HPDE6-E6E7 (cell line): ENCODE data around the gene EHD1.

Source experiments
- DNase-seq: peaks from one replicate; pipeline ENCODE4 v3.0.0; 2011; ENCODE audit warnings: missing footprints; ENCODE audit errors: extremely low spot score

The EHD1 gene

DNA sequence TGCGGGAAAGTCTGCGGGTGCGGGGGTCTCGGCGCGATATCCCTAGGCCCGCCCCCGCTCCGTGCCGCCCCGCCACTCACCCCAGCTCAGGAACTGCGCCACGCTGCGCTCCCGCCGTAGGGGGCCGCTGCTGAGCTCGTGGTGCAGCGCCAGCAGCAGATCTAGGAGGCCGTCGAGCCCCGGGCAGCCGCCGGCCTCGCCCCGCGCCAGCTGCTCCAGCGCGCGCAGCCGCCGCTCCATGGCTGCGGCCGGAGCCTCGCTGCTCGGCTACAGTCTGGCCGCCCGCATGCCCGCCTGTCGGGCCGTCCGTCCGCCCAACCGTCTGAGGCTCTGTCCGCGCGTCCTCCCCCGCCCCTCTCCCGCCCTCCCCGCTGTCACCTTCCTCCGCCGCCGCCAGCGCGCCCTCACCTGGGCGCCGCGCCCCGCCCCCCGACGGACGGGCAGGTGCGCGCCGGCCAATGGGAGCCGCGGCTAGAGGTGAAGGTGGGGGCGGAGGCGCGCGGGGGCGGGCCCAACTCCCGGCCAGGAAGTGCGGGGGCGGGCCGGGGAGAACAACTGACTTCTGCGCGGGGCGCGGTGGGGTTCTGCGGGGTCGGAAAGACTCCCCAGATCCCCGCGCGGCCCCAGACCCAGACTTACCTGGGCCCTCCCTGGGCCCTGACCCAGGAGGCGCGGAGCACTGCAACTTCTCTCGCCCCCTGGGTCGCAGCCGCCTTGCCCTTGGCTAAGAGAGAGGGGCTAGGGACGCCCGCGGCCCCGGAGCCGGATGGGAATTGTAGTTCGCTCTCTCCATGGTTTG lies 33.9 kb downstream of the EHD1 start, which contains the start of gene CDC42BPG:
CDC42BPG (minus strand) TSS at position 324 of the 799 bp plus-strand sequence; CDS start at position 240, 84 bp downstream.
- peak; percentile 89 for DNase-seq

DNA sequence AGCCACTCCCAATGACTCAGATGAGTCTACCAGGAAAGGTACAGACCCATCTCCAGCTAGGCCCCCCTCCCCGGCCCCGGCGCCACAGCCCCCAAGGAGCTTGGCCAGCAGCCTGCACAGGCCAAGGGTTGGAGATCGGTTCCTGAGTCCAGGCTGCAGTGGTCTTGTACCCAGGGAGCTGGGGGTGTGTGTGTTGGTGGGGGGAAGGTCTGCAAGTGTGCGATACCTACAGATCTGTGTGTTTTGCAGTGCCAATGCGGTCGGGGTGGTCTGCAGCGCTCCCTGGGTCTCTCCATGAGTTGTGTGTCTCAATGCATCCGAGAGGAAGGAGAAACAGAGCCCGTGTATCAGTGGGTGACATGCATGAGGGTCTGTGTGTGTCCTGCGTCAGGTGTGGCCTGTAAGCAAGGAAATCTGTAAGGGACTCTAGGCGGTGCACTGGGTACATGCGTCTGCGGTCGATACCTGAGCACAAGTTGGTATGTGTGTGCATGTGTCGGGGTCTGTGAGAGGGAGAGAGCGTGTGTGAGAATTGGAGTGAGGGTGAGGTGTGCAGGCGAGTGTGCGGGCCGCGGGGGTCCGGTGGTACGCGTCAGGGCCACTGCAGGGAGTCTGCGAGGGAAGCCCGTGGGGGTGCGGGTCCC lies 34.6 kb downstream of the EHD1 start:
- no peak for DNase-seq

DNA sequence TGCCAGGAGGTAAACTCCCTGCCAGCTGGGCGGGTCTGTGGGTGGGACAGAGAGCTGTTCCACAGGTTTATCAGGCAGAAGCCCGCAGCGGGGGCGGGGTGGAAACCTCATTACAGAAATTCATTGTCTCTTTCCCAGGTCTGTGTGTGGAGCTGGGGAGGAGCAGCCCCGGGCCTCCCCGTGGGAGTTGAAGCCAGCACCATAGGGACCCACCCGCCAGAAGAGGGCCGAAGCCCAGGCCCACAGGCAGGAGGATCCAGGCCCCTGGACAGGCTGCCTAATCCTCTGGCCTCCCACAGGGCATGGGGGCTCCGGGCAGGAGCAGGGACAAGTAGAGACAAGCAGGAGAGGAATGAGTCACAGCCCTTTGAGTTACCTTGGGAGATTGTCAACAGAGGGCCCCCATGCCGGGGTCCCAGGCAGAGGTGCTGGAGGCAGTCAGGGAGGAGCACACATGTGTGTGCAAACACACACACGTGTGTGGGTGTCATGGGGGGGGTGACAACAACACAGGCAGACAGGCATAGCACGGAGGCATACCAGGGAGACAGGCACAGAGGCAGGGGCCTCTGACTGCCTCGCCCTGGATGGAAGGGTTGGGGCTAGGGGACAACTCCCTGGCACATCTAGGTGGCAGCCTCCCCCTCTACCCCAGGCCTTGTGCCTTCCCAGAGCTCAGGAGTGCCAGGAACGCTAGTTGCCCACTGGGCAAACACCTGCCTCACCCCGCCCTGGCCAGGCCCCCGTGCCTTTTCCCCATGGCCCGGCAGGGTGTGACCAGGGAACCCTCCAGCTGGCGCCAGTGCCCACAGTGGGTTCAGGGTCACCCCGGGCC lies 35.4 kb downstream of the EHD1 start:
- DNase-seq, result peak; percentile 90

DNA sequence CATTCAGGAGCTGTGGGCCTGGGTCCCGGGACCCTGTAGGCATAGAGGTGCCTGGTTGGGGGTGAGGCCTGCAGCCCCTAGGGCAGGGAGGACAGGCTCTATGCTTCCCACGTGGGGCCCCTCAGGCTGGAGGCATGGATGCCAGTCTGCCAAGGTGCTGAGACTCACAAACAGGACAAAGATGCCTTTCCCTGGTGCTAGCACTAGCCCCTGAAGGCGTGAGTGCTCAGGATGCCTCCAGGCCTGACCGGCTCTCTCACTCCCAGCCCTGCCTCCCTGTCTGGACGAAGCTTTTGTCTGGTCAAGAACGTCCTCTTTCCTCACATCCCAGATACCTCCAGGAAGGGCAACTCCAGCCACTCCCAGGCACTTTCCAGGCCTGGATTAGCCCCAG lies 36.1 kb downstream of the EHD1 start:
- DNase-seq, result peak; percentile 66

DNA sequence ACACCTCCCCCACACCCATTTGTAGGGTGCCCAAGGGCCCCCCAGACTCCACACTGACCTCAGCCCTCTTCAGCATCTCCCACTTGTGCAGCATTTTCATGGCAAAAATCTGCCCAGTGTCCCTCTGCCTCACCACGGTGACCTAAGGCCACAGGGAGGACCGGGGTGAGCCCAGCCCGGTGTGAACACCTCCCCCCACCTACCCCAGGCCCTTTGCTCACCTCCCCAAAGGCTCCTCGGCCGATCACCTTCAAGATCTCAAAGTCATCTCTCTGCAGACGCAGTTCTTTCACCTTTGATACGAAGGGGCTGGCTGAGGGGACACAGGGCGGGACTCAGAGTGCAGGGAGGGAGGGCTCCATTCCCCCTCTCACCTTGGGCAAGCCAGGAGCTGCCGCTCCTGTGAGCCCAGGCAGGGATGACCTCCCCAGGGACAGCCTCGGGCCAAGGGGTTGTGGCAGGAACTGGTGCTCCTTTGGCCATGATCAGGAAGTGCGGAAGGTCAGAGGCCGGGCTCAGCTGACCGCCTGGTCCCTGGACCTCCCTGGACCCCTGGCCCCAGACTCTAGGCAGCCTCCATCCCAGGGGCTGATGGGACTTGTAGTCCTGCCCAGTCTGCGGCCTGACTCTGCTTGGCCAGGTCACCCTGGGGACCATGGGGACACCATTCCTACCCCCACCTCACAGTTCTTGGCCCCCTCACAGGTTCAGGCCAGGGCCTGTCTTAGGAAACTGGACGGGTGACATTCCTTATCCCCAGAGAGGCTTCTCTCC lies 36.6 kb downstream of the EHD1 start:
- no peak for DNase-seq

DNA sequence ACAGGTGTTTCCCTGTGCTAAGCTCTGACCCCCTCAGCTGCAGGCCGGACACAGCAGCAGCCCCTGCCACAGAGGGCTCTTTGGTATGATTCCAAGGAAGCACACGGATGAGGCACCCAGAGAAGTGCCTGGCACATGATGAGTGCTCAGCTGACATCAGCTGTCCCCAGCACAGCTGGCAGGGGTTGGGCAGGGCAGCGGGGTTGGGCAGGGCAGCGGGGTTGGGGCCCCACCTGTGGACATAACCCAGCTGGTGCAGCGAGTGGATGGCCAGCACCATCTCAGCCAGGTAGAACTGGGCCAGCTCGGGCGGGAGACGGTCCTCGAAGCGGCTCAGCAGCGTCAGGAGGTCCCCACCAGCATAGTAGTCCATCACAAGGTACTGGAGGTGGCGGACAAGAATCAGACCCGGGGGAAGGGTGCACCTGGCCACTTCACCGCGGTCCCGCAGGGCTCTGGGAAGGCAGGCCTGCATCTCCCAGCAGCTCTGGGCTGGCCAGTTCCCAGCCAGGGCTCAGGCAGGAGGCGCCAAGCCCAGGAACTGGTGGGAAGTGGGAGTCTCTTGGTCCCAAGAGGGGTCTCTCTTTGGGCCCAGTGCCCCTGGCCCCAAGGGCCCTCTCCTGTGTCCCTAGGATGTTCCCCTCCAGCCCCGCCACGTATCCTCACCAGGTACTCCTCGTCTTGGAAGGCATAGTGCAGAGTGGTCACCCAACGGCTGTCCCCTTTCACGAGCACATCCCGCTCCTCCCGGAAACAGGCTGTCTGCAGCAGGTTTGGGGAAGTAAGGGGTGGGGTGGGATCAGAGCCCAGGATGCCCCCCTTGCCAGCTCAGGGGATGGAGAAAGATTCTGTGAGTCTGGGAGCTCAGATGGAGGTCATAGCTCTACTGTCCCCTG lies 38.3 kb downstream of the EHD1 start:
- no peak for DNase-seq

DNA sequence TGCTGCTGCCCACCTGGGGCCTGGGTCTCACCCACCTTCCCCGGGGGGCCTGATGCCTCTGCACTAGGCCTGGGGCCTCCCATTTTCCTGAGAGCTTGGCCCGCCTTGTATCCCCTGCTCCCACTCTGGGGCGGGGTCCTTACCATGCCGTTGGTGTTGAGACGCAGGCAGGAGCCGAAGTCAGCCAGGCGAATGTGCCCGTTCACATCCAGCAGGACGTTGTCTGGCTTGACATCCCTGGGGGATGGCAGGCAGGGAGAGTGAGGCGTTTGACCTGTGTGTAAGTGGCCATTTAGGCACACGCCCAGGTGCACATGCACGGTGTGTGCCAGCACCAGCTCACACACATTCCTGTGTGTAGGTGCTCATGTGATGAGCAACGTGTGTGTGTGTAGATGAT lies 39.1 kb downstream of the EHD1 start:
- DNase-seq, result no peak

DNA sequence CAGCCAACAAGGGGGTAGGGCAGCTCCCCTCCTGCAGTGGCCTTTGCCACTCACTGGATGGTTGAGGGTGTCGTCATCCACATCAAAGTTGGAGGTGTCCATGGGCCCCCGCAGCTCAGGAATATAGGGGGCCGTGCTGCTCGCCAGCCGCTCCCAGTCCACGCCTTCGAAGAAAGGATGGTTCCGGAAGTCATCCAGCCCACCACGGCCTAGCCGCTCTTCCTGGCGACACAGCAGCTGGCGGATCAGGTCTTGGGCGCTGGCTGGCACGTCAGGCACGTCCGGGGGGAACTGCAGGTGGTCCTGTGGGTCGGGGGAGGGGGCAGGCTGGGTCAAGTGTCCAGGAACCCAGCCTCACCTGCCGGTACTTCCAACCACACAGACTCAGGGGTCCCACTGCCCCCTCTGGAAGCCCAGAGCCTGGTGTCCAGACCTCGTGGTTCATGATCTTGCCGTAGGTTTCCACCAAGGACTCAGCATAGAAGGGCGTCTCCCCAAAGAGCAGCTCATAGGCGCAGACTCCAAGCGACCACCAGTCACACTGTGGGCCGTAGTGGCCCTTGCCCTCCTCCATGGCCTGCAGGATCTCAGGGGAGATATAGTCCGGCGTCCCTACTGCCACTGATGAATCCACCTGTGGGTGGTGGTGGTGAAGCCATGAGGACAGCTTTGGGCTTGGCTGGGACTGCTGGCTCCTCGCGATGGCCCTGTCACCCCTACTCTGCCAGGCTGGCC lies 39.7 kb downstream of the EHD1 start:
- DNase-seq, result no peak

DNA sequence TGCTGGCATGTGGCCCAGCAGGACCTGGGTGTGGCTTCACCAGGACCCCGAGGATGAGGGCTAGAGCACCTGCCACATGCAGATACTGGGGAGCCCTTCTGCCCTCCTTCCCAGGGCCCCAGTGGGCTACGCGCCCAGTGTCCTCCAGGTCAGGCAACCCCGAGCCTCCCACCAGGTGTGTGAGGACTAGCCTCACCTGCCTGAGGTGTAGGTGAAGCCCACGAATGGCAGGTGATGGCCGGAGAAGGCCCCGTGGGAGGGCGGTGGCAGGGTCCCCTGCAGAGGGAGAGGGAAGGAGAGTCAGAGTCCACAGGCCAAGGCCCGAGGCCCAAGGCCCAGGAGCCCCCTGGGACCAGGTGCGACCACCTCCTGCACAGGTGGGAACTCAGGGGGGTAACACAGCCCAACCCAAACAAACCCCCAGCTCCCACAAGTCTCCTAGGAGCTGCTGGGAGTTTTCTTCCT lies 40.5 kb downstream of the EHD1 start:
- DNase-seq, result no peak

DNA sequence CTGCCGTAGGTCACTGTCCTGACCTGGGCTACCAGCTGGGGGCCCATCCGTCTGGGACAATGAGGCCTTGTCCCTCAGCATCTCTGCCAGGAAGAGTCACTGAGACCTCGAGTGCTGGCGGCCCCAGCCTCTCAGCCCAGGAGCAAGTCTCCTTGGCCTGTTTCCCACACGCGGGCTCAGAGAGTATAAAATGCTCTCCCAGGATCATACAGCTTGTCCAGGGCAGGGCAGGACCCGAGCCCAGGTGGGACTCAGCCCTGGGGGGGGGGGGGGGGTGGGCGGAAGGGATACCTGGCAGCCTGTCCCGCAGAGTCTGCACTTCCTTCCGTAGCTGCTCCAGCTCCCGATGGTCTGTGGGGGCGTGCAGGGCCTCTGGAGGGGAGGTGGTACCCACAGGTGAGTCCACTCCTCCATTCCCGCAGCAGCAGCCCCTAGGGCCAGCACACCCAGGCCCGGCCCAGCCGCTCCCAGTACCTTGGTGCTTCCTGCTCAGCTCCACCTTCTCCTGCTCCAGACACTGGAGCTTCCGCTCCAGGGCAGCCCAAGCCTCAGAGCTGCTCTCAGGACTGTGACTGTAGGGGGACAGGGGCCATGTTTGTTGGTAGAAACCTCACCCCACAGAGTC lies 41.9 kb downstream of the EHD1 start:
- no peak for DNase-seq

DNA sequence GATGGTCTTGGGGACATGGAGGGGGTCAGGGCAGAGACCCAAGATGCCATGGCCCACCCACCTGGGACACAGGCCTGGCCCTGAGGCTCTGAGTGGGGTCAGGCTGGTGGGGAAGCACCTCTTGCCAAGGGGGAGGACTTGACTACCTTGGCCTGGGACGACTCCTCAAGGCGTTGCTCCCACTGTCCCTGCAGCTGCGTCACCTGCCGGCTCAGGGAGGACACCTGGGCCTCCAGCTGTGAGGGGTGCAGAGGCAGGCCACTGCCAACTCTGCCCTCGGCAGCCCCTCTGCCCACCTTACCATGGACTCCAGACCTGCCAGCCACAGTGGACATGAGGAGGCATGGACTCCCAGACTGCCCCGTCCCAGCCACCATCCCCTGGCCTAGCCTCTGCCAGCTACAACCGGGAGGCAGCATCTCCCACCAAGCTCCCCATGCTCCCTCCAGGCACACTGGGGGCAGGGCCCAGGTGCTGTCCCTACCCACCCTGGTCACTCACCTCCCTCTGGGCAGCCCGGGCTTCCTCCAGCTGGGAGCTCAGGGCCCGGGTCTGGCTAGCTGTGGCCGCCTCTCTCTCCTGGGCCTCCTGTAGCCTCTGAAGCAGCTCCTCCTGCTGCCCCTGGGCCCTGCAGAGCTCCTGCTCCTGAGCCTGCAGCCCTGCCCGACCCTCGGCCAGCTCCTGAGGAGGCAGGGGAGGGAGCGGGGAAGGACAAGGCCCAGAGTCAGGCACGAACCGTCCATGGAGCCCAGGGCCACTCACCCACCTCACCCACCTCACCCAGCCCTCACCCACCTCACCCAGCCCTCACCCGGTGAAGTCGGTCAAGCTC lies 42.6 kb downstream of the EHD1 start:
- DNase-seq, result no peak

DNA sequence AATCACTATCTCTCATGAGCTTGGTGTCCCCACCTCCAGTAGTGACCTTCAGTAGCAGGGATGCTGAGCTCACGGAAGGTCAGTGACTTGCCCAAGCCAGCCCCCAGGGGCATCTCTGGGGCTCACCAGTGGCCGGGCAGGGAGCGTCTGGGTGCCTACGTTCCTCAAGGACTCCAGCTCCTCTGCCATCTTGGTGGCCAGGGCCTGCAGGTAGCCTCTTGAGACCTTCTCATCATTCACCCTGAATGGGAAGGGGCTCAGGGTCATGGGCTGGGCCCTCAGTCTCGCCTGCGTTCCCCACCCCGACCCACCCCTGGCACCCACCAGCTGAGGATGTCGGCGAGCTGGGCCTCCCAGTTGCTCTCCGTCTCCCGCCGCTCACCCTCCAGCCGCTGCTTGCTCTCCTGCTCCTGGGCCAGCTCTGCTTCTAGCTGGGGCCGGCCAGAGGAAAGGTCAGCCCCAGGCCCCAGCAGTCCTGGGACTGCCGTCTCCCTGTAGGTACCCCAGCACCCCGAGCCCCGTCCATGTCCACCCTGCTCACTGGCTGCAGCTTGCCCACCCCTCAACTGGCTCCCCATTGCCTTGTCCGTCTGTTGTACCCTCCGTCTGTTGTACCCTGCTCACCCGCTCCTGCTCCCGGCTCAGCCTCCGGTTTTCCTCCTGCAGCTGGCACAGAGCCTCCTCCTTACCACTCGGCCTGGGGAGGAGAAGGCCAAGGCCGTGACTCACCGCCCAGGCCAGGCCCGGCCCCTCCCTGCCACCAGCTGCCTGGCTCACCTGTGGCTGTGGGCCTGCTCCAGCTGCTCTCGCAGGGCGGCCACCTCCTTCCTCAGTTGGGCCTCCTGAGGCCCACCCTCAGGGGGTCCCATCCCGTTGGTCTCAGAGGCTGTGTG lies 43.5 kb downstream of the EHD1 start:
- peak; percentile 93 for DNase-seq

DNA sequence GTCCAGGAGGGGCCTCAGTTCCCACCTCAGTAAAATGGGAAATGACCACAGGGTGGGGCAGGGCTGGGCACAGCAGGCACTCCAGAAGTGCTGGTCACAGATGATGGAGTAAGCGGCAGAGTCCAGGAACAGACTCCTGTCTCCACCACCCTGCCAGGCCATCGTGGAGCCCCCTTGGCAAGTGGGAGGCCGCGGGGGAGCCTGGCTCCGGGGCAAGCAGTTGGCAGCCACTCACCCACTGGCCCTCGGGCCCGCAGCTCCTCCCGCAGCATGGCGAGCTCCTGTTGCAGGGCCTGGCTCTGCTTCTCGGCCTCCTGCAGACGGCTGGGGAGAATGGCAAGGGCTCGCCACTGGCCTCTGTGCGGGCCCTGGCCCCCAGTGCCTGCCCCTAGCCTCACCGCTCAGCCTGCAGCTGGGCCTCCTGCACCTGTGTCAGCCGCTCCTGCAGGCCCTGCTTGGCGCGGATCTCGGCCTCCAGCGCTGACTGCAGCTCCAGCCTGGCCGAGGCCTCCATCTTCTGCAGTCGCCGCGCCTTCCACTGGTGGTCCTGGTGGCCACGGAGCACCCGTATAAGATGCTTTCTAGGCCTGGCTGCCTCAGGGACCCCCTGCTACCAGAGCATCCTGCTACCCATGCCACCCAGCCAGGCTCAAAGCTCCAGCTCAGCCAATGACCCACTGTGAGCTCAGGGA lies 44.2 kb downstream of the EHD1 start:
- no peak for DNase-seq

DNA sequence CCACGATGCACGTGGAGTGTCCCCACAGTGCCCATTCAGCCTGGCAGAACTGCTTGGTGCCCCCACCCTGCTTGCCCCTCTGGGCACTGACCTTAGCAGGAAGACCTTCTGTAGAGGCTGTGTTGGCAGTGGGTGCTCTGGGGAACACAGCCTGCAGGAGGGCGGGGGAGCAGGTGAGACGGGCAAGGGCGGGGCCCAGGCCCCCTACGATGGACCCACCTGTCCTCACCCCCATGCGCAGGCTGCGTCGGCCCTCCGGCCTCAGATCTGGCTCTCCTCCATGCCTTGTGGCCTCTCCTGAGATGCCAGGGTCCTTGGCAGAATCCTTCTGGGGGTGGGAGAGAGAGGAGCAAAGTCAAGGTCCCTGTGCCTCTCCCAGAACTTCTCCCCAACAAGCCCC lies 44.9 kb downstream of the EHD1 start:
- no peak for DNase-seq

DNA sequence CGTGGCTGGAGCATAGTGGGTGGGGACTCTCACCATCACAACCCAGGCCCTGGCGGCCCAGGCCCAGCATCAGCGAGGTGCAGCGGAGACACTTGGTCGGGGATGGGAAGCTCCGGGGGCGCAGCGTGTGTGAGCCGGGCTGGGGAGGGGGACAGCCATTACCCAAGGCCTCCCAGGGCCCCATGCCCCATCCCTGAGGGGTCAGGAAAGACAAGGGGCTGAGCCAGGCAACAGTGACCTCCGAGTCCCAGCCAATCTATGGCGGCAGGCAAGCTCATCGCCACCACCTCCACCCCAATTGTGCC lies 45.3 kb downstream of the EHD1 start:
- DNase-seq, result no peak

DNA sequence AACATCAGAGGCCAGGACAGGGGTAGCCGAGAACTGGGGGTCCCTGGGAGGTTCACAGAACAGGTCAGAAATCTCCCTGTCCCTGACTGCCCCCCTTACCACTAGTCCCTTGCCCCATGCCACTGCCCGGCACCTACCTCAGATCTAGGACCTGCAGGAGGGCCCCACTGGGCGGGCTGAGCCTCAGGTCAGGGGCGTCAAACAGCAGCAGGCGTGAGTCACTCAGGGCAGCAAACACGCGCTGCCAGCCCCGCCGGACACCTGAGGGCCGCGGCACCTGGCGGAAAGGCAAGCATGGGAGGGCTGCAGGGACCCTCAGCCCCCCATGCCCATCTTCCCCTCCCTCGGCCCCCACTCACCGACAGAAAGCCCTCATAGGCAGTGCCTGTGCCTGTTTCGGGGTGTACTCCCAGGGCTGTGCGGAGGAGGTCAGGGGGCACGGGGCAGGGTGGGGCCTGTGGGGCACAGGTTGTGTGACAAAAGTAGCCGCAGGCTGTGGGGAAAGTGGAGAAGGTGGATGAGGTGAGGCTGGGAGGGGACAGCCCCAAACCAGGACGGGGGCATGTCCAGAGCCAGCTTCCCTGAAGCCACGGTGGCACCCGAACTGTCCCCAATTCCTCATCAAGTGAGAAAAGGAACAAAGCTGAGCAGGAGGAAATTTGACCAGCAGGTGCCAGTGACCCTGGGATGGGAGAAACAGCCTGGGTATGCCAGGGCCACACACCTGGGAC lies 45.8 kb downstream of the EHD1 start:
- no peak for DNase-seq
